ENCODE data around the gene KLHL29.

KLHL29 gene

DNA sequence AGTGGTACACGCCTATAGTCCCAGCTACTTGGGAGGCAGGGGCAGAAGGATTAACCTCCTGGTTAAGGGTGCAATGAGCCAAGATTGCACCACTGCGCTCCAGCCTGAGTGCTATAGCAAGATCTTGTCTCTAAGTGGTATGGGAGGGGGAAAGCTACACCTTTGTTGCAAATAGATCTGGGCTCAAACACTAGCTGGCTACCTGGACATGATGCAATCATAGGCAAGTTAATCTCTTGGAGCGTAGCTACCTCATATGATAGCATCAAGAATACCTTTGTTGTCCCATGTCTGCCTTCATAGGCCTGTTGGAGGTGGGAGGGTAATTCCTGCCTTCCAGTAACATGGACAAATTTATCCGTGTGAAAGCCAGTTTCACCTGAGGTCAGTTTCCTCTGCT, 15.7 kb downstream of the KLHL29 start:
- no peak for DNase-seq

DNA sequence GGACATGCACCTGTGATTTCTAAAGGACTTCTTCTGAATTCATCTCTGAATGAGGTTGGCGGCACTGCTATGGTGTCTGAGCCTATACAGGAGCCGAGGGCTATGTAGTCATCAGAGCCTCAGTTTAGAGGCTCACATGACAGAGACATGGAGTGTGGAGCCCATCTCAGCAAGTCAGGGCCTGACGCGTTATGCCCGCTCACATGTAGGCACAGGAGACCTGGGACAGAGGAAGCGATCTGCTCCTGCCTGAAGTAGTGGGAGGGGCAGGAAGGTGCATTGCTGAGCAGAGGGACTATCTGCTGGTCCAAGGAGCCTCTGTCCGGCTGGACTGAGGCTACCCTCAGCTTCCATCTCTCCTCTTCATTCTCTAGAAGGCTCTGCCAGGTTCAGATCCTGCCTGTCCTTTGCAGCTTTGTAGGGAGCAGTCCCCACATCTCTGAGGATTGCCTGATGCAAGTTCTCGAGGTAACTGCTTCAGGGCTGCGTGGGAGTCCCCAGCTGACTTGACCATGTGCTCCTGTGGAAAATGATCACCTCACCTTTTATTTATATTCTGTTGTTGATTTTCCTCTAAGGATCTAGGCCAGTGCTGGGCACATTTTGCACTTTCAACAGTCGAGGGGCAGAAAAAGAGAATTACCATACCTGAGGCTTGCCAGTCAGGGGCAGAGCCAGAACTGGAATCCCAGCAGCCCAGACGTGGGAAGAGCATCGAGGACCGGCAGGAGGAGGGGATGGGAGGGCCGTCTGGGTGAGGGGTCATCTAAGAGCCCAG, 16.6 kb downstream of the KLHL29 start:
- no peak for DNase-seq

DNA sequence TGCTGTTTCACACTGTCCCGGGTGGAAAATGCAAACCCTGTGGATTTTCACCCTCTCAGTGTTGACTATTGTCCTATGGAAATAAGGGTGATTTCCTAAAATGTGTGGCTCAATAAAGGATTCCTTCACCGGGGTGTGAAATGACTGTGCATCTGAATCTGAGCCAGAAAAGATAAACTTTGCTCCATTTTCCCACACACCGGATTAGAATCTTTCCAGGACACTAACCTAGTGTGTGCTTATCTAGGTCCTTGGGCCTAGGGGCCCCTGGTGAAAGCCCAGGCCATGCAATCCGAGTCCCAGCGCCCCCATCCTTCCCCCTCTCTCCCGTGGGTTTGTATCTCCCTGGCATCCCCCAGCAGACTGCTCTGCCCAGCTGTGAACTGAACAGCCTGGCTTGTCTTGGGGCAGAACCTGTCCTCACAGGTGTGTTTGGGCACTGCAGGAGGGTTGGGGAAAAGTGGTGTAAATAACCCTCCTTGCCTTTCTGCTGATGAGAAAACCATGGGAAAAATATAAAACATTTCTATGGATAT, 17.3 kb downstream of the KLHL29 start:
- DNase-seq: no peak

DNA sequence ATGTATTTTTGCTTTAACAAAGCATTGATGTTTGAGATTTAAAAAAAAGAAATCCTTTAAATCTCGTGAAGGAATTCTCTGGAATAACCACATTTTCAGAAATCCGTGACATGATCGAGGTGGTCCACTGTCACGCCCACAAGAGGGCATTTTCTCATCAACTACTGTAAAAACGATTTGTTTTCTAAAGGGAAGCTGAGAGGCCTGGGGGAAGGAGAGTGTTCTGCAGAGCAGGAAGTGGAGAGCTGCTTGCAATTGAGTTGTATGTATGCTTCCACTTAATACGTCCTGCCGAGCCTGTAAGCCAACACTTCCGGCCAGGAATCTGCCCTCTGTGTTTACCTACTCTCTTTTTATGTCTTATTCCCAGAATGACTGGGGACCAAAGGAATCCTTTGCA, 19.4 kb downstream of the KLHL29 start:
- peak; percentile 69 for DNase-seq

DNA sequence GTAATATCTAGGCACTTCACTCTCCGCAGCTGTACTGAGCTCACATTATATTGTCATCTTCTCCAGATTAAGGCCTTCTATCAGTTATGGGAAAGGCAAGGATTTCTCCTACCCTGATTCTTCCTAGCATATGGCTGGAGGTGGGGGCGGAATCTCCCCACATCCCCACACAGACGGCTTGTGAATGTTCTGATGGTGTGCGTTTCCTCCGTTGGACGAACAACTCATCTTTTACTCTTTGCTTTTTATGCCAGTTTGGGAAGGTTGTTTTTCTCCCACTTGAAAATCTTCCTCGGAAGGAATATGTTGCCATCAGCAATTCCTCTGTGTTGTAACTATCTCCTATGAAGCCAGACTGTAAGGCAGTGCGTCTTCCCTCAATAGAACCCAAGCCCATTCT, 24.3 kb downstream of the KLHL29 start:
- no peak for DNase-seq

DNA sequence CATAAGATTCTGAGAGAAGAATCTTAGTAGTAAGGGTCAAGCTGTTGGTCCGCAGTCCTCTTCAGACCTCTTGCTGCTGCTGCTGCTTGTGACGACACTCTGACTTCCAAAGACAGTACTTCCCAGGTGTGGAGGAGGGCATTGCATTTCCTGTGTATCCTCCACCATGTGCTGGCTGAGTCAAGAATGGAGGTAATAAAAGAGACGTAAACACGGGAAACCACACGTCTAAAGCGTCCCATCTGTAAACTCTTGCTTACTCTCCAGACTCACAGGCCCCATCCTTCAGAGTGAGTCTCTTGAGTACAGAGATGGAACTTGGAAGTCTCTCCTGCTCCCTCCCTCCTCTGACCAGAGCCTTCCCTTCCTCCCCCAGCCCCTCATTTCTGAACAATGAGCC, 25.6 kb downstream of the KLHL29 start:
- no peak for DNase-seq

DNA sequence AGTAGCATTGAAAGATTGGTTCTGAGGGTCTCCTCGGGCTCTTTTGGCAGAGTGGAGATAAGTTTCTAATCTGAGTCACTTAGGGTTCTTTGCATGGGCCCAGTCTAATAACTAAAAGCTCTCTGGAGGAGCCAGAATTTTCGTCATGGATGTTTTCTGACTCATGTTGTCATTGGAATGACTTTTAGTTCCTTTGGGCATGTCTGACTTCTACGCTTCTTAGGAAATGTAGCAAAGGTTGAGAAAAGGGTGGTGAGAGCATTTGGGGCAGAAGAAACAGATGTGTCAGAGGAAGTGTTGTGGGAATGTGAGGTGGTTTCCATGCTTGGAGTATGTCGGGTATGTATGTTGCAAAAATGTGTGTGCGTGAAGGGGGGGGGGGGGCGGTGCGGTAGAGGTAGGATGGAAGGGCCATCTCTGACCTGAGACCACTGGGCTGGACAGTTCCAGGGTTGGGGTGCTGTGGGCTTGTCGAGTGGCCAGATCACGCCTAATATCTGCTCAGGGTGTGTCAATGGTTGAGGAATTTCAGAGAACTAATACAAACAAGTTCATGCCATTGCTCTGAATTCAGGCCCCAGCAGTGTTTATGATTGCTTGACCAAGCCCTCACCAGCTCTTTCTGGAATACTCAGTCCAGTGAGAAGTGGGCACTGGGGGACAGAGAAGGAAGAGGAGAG, 26.9 kb downstream of the KLHL29 start:
- DNase-seq: no peak

DNA sequence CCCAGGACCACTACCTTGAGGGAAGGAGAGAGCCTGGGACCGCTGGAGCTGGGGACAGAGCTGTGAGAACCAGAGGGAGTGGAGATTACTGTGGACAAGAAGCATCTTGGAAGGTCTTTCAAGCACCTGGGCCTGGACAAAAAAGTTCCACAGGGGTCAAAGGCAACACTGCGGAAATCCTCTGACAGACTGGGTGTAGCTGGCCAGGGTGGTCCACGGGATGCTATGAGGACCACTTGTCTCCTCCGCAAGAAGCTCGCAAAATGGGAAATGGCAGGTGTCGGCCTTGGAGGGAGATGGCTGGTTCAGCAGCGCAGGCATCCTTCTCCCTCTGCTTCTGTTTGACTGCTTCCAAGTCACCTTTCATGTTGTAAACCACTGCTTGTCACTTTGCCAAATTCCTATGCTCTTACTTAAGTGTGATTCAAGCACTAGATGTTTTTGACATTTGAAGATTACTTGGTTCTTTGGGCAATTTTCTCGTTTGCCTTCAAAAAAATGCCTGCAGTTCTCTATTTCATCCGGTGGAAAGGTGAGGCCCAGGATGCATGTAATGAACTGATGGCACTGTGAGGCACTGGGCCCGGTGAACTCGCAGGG, 27.7 kb downstream of the KLHL29 start:
- DNase-seq: no peak

DNA sequence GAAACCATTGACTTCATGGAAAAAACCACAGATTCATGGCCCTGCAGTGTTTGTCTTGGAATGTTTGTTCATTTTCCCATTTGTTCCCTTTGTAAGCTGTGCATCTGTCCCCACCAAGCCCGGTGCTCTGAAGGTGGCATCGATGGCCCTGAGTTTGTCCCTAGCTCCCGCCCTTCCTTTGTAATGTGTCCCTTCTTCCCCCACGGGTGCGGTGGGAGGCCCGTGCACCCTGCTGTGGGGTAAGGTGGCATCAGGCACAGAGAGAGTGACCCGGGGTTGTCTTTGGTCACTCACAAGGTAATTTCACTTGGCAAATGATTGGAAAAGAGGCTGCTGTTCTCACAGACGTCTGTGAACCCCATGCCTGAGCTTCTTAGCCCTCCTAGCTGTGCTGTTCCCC, 28.7 kb downstream of the KLHL29 start:
- no peak for DNase-seq

DNA sequence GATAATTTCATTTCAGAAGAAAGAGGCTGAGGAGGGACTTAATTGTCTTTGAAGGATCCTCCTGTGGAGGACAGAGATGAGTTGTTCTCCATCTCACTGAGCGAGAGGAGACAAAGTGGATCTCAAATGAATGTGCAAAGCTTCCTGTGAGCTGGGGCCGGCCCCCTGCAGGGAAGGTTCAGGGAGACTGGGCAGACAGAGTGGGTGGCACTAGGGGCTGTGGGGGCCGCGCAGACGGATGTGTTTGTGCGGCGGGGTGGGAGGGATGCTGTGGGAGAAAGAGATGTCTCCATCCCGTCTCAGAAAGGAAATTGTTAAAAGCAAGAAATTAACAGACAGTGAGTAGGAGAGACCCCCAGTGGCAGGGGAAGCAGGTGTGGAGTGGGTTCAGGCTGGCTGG, 29.1 kb downstream of the KLHL29 start:
- no peak for DNase-seq

DNA sequence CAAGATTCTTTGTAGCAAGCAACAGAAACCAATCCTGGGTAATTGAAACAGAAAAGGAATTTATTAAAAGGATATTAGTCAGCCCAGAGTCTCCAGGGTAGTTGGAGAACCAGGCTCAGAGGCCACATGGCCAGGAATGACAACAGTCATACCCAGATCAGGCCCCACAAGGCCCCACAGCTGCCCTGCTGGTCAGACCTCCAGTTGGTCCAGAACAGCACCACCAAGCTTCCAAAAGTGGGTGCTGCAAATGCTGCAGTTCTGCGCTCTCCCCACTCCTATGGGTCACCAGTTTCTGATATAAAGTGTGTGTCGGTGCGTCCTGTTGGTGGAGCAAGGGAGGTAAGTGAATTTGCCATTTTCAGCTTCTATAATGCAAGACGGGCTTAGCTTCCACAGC, 29.9 kb downstream of the KLHL29 start:
- DNase-seq: no peak

DNA sequence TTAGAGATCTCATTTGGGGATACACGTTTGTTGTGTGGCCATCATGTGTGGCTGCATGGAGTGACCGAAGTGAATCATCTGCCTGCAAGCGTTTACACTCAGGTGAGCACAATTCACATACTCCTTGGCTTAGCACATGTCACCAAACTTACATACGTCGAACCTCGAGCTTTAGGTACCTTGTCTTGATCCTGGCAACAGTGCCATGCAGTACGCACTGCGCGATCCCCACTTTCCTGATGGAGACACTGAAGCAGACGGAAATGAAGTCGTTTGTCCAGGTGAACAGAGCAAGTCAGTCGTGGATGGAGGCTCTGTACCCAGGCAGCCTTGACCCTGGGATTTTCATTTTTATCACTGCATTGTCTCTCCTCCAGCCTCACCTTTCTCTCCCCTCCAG, 32.3 kb downstream of the KLHL29 start:
- DNase-seq: no peak

DNA sequence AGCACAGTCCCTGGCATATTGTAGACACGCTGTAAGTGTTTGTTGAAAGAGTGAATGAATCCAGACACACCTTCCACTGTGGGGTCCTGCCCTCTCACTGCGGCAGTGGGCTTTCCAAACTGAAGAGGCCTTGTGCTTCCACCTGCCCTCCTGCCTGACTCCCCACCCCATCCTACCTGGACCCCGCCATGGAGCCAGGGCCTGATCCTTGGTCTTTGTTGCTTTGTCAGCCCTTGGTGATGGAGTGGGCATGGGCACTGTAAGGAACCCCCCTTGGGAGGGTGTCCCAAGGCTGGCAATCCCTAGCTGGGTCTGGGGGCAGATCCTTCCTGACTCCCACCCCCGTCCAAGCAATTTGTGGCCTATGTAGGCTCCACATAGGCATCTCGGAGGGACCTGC, 33.1 kb downstream of the KLHL29 start:
- DNase-seq: no peak

DNA sequence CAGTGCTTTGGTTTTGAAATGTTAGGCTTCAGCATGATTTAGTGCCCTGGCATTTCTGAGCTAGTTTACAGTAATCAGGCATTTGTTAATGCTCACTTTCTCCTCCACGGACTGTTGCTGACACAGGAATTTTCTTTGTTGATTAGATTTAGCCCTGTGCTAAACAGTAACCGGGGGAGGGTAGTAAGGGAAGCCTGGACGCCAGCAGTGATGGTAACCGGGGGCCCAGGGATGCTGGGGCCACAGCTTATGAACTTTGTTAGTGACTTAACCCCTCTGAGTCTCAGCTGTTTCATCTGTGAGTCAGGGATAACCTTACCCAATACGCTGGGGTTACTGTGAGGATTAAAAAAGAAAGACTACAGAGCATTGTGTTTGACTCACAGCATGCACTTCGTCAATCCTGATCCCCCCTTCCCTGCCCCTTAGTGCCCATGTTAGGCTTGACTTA, 33.5 kb downstream of the KLHL29 start:
- DNase-seq: no peak

DNA sequence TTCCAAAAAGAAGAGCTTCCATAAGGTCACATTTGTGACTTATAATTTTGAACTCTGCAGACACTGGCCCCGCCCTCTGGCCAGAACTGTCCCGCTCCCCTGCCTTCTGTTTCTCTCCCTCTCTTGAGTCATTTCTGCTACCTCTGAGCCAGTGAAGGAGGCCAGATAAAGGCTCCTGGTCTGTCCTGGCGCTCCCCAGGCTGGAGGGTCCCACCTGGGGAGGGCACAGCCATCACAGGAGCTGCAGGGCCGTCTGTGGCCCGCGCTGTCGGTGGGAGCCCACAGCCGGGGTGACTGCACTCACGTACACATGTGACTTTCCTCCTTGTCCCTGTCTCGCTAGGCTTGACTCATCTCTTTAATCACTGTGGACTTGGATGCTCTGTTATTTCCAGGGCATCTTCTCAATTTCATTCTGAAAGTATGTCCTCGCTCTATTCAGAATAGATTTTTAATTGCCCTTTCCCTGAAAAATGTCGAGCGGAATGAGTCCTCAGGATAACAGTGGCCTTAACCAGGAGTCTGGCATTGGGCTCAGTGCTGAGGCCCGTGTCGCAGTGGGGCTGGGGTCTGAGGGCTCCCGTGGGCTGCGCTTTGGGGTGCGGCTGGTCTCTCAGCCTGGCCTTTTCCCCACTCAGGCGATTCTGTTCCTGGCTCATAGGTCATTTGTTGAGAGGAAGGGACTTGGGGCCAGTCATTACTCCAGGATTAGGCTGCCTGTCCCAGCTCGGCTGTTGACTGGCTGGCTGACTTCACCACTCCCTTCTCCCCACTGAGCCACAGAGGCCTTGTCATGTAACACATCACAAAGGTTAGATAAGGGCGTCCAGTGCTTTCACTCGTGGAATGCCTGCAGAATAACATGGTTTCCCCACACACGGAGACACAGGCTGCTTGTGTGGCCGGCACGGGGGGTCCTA, 34.5 kb downstream of the KLHL29 start:
- no peak for DNase-seq

DNA sequence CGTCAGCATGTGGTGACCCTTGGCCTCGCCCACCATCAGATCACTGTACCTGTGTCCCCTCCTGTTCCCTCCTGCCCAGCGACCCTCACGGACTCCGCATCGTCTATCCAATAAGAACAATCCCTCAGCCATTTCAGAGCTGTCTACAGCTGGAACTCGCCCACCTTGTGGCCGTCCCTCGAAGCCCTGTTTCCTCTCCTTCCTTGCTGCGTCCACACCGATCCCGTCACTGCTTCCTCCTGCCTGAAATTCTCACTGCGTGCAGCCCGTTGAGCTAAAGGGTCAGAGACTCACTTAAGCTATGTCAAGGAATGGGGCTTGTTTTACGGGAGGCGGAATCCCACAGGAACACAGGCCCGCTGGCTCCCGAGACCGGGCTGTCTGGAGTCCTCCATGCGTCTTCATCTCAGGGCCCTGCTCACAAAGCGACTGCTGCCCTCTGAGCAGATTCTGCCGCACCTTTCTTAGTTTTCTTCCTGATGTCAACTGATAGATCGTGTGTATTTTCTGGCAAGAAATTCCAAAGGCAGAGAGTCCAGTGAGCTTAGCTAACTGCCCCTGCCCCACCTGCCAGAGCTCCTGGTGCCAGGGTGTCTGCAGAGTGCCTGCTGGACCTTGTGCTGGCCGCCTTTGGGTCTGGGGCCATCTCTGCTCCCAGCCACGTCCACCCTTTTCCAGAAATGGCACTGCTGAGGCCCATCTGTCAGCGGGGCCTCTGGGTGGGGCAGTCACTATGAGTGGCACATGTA, 35.3 kb downstream of the KLHL29 start:
- DNase-seq: no peak

DNA sequence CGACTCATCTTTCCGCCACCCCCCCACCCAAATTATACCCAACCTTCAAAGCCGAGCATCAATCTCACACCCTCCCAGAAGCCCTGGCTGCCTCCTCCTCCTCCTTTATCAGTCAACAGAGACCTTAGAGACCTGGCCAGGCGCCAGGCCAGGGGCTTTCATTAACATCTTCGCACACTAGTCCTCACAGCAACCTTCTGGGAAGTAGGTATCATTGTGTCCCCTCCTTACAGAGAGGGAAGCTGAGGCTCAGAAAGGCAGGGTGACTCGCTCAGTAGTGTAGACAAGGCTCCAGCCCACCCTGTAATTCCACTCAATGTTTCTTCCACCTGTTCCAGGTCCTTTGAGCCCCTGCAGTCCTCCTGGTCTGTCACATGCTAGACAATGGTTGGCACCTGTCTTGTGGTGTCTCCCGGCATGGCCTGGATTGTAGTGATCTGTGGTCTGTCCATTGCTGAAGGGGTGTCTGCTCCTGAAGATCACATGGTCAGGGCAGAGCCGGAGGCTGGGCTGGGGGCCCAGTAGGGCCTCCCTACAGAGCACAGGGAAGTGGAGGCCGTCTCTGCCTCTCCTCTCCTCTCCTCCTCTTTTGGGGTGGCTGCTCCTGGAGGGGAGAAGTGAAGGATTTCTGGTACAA, 36.0 kb downstream of the KLHL29 start:
- DNase-seq: no peak

DNA sequence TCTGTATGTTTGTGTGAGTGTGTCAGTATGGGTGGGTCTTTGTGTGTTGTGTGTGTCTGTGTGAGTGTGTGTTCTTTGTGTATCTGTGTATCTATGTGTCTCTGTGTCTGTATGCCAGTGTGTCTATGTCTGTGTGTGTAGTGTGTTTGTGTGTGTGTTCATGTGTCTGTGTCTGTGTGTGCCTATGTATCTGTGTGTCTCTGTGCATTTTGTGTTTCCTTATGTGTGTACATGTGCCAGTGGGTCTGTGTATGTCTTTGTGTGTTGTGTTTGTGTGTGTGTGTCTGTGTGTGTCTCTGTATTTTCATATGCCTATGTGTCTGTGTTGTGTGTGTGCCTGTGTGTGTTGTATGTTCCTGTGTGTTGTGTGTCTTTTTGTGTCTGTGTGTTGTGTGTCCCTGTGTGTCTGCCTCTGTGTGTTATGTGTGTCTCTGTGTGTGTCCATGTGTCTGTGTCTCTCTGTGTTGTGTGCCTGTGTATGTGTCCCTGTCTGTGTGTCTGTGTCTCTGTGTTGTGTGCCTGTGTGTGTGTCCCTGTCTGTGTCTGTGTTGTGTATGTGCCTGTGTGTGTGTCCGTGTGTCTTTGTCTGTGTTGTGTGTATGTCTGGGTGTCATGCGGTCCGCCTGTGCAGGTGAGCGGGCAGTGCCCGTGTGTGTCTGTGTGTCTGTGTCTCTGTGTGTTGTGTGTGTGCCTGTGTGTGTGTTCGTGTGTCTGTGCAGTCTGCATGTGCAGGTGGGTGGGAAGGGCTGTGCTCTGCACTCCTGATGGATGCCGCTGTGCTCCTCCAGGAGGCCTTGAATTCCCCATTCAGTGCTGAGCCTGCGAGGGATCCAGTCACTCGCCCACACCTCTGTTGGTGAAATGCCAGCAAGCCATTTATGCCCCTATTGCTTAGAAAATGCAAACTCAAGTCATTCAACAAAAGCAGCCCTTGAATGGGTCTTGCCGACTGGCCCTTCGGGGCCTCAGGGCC, 37.4 kb downstream of the KLHL29 start:
- DNase-seq: no peak

DNA sequence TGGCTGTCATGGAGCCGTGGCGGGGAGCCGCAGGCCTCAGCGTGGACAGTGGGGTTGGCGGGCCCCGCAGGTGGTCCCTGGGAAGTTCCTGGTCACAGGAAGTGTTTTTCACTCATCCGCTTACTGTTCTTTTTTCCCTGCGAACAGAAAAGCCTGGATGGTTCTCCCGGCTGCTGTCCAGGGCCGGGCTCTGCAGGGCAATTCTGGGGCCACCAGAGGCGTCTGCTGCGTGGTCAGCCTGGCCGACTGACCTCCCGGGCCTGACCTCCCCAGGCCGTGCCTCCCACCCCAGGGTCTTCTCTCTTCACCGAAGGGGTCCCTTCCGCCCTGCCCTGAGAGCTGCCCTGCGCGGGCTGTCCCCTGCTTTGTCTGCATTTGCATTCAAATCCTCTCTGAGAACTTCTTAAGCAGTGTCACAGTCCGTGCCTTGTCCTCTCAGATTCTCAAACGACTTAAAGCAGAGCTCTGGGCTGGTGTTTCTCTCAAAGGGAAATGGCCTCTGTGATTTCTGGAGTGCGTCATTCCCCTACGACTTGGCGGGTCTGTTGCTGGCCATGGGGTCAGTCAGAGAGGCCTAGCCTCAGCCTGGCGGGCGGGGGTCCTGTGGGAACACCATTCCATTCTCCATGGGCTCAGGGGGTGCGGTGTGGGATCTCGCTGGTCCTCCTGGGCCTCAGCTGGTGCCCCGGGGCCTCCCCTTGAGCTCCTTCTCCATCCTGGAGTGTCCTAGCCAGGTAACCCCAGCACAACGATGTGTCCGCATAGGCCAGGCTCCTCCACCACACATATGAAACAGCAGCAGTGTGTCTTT, 38.3 kb downstream of the KLHL29 start:
- DNase-seq: no peak

Measured in NCI-H1092 treated with DMSO at 0.1 percent for 48 hours (cell line).